Bronchial epithelial cell (primary cell): ENCODE results near the gene CHRNA4. TPM values are rescaled to one million over a fixed set of nuclear protein-coding genes. Genes with fewer than 3 reads are reported as not detected.

Experiments
- DNase-seq: peaks from one replicate; pipeline ENCODE4 v3.0.0-alpha.2; 2010; ENCODE audit warnings: low read depth
- FAIRE-seq: peaks from 2 replicates; lab custom pipeline; 2011; peaks lifted over from hg19 to GRCh38; lab: Jason Lieb, UNC
- H3K27me3 ChIP-seq: 2 replicates; pipeline ENCODE4 v1.5.1; 2011; ENCODE audit warnings: low read length; ENCODE audit not compliant: control insufficient read depth, insufficient read depth
- H3K36me3 ChIP-seq: 2 replicates; pipeline ENCODE4 v1.5.1; 2011; ENCODE audit warnings: low read length; ENCODE audit not compliant: control insufficient read depth, insufficient read depth
- H3K4me3 ChIP-seq: 2 replicates; pipeline ENCODE4 v1.5.1; 2011; ENCODE audit warnings: mild to moderate bottlenecking, low read depth, low read length, control low read depth
- CTCF ChIP-seq: IDR thresholded peaks from 2 replicates; pipeline ENCODE4 v1.5.1; 2011; ENCODE audit warnings: mild to moderate bottlenecking, moderate library complexity, low read length, control low read depth, inconsistent platforms; ENCODE audit not compliant: insufficient read depth, severe bottlenecking
- total RNA-seq: library from RNA; depleted of rRNA; stranded (reverse); fragments of >200 nt; gene quantifications from 2 replicates; pipeline ENCODE4 v1.2.1, GENCODE V29; 2014

CHRNA4 gene
- total RNA-seq, 1 donor from 2014 or later: not detected

GRCh38 chr20:63364801-63365585 is 3.8 kb upstream of the CHRNA4 start:
- TF ChIP-seq CTCF: no peak
- DNase-seq (no peak), FAIRE-seq (no peak)
- no peaks in the 10 kb centered on the region for H3K36me3 ChIP-seq
- peaks cover 8% of the 10 kb centered on the region for H3K27me3 ChIP-seq
- H3K4me3 ChIP-seq: no peak overlapping the region

GRCh38 chr20:63363981-63364561 is 2.9 kb upstream of the CHRNA4 start:
- H3K36me3 ChIP-seq: no peaks in the 10 kb centered on the region
- TF ChIP-seq CTCF: no peak
- FAIRE-seq (no peak), DNase-seq (no peak)
- H3K4me3 ChIP-seq: no peak overlapping the region
- H3K27me3 ChIP-seq: peaks cover 8% of the 10 kb centered on the region

GRCh38 chr20:63363013-63363957 is 2.1 kb upstream of the CHRNA4 start:
- Histone ChIP-seq H3K36me3 (no peaks in the 10 kb centered on the region), H3K4me3 (no peak overlapping the region), H3K27me3 (peaks cover 8% of the 10 kb centered on the region)
- no peak for TF ChIP-seq CTCF
- FAIRE-seq (no peak), DNase-seq (no peak)

- Histone ChIP-seq H3K4me3 (no peak overlapping the region), H3K36me3 (no peaks in the 10 kb centered on the region), H3K27me3 (peaks cover 8% of the 10 kb centered on the region)
- TF ChIP-seq CTCF: no peak
- no peak for FAIRE-seq
- no peak for DNase-seq
These were observed 1.4 kb upstream of the CHRNA4 start for GRCh38 chr20:63362436-63363009.

- H3K4me3 ChIP-seq: no peak overlapping the region
- TF ChIP-seq CTCF: no peak
- DNase-seq (no peak), FAIRE-seq (no peak)
- peaks cover 8% of the 10 kb centered on the region for H3K27me3 ChIP-seq
- H3K36me3 ChIP-seq: no peaks in the 10 kb centered on the region
These were observed 628 bp upstream of the CHRNA4 start for GRCh38 chr20:63361519-63362435.
